Measurements from ENCODE around the gene C16orf54.
A peak's percentile ranks its signal among the peaks of the same experiment; 100 is the strongest.
"Not testable (repeated sequence)": the region's sequence is repeated elsewhere in the genome, so short reads cannot be mapped to it uniquely, and the experiment has no call there.

Gene C16orf54, protein sequence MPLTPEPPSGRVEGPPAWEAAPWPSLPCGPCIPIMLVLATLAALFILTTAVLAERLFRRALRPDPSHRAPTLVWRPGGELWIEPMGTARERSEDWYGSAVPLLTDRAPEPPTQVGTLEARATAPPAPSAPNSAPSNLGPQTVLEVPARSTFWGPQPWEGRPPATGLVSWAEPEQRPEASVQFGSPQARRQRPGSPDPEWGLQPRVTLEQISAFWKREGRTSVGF

GRCh38 chr16:29745853-29746345, at the start of gene C16orf54:
TSS of gene C16orf54 (minus strand) at chr16:29745990. CDS start at chr16:29744951, 1,039 bp downstream.
- peak; percentile 95 for DNase-seq

GRCh38 chr16:29794231-29794710, 48.5 kb upstream of the C16orf54 start:
- DNase-seq, result no peak

DNA sequence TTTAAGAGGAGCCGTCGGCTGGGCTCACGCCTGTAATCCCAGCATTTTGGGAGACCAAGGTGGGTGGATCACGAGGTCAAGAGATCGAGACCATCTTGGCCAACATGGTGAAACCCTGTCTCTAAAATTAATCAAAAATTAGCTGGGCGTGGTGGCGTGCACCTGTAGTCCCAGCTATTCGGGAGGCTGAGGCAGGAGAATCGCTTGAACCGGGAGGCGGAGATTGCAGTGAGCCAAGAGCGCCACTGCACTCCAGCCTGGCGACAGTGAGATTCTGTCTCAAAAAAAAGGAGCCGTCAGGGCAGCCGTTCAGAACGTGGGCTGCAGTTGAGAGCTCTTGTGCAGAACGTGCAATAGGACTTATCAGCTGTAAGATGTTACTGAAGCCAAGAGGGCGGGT, 47.4 kb upstream of the C16orf54 start:
- not testable (repeated sequence) for DNase-seq

DNA sequence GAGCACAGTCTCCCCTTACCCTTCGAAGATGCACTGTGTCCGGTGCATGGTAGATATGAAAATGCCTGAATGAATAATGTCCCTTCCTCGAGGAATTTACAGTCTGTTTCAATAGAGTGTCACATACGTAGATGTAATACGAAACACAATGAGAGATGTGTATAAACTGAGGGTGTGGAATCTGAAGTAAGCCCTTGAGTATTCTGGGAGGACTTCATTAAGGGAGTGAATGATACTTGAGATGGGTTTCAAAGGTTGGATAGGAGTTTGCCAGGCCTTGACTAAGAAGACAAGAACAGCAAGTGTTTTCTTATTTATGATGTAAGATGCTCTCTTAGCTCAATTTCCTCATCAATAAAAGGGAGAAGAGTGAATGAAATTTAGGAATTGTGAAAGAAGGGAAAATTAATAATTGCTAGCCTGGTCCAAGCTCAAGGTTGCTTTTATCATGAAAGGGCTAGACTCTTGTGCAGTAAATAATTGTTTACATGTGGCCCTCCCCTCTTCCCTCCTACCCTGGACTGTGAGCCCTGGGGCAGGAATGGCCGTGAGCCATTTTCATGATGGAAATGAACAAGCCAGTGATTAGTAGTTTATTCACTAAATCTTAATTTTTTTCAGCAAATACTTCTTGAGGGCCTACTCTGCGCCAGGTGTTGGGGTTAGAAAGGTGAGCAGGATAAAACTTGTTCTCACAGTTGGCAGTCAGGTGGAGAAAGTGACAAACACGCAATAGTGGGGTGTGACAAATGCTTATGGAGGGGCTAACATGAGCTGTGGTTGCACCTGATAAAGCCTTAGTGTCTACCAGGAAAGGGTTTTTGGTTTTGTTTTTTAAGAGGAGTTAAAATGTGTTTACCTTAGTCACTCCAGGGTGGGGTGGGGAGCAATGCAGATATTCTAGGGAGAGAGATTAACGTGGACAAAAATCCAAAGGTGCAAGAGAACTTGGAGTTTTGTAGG, 46.3 kb upstream of the C16orf54 start:
- no peak for DNase-seq

DNA sequence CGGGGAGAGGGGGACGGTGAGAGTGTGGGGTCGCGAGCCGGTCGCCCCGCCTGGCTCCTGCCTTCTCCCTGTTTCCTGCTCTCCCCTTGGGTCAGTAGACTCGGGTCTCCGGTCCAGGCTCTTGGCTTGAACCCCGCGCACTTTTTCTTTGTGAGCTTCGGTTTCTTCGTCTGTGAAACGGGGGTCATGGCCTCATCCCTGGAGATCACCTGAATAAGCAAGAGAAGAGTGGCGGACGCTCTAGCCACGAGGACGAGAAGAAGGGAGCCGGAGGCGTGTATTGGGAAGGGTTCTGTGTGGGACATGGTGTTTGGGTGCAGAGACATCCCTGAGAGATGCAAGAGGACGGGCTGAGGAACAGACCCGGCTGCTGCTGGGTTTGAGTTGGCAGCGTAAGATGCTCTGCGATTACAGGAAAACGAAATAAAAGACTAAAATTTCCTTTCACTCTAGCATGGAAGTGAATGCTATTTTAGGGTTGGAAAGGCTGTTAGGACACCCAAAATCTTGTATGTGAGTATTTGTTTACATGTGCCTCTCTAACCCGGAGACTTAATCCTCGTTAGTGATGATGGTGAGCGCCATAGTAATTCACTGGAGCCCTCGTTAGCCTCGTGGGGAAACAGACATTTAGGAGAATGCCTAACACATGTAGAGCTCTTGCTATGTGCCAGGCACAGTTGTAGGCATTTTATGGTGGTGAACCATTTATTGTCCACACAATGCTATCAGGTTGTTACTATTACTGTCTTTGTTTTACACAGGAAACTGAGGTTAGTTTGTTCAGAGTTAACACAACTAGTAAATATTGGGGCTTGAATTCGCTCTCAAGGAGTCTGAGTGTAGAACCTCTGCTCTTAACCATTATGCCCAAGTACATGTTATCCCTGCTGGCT, 45.4 kb upstream of the C16orf54 start:
- no peak for DNase-seq

GRCh38 chr16:29790183-29790948, 44.6 kb upstream of the C16orf54 start, which contains the start of gene KIF22:
TSS of gene KIF22 (plus strand) at chr16:29790751. CDS start at chr16:29790760, 9 bp downstream.
- DNase-seq, result peak; percentile 100

- no peak for DNase-seq
Observed at GRCh38 chr16:29789775-29790182, 44.0 kb upstream of the C16orf54 start.

DNA sequence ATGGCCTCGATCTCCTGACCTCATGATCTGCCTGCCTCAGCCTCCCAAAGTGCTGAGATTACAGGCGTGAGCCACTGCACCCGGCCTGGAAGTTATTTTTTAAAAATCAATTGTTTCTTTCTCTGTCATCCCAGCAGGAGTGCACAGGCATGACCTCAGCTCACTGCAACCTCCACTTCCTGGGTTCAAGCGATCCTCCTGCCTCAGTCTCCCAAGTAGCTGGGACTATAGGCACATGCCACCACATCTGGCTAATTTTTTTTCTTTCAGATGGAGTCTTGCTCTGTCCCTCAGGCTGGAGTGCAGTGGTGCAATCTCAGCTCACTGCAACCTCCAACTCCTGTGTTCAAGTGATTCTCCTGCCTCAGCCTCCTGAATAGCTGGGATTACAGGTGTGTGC, 41.4 kb upstream of the C16orf54 start:
- DNase-seq, result not testable (repeated sequence)

DNA sequence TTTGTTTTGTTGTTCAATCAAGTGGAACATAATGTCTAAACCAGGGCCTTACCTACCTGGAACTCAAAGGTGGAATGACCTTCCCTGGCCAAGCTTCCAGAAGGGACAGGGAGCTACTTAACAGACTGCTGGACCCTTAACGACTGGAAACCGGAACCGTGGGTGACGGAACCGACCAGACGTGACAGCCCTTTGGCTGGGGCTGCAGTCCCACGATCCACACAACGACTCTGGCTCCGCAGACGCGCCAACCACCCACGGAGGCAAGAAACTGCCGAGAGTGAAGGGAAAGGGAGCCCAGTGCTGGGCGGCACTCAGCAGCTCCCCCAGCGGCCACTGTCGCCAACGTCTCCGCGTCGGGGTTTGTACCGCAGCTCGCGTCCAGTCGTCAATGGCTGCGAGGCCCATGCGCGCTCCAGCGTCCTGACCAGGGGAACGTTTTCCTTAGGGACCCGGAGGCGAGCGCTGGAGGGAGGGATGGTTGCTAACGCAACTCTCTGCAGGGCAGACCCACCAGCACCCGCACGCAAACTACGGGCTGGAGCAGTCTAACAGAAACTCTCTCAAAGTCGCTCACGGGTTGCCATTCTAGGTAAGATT, 39.2 kb upstream of the C16orf54 start:
- DNase-seq, result peak; percentile 80

DNA sequence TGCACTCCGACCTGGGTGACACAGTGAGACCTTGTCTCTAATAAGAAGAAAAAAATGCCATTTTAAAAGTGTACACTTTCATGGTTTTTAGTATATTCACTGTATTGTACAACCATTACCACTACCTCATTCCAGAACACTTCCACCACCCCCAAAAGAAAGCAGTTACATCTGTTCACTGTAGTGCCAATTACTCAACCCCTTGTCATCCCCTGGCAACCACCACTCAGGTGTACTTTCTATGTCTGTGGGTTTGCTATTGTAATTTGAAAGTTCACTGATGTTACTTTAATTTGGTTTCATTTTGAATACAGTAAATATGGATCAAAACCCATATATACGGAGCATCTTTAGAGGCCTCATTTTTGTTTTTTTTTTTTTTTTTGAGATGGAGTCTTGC, 38.4 kb upstream of the C16orf54 start:
- DNase-seq, result peak; percentile 46

- DNase-seq, result not testable (repeated sequence)
Observed at GRCh38 chr16:29783094-29783953, 37.5 kb upstream of the C16orf54 start.

DNA sequence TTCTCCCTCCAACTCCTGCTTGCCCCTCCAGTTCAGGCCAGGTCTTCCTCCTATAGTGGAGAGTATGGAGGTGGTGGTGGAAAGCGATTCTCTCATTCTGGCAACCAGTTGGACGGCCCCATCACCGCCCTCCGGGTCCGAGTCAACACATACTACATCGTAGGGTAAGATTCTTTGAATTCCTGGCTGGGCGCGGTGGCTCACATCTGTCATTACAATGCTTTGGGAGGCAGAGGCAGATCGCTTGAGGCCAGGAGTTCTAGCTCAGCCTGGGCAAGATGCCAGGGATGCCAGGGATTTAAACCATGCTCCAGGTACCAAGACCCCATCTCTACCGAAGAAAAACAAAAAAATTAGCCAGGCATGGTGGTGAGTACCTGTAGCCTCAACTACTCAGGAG, 33.7 kb upstream of the C16orf54 start:
- DNase-seq, result no peak

DNA sequence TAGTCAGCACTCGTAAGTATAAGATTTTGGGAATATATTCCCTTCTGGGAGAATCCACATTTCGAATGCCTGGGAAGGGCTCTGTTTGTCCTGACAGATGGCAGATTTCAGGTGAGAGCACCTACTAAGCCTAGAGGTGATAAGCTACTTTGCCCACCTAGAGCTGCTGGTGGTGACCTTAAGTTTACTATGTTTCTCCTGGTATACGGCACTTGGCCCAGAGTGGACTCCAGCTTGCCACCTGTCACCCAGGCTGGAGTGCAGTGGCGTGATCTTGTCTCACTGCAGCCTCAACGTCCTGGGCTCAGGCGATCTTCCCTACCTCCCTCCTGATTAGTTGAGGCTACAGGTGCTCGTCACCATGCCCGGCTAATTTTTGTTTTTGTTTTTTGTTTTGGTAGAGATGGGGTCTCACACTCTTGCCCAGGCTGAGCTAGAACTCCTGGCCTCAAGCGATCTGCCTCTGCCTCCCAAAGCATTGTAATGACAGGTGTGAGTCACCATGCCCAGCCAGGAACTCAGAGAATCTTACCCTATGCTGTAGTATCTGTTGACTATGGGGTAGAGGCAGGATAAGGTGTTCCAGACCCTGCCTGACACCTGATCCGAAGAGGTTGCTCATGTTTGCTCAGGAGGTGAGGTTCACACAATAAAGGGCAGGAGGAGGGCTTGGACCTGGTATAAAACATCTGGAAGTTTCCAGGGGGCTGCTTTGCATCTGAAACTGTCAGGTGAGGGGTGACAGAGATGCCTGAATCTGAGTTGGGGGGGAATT, 32.0 kb upstream of the C16orf54 start, which contains the start of gene ZG16:
TSS of gene ZG16 (plus strand) at position 681 of the 775 bp plus-strand sequence. CDS start 1,011 bp downstream, outside the sequence.
- no peak for DNase-seq

DNA sequence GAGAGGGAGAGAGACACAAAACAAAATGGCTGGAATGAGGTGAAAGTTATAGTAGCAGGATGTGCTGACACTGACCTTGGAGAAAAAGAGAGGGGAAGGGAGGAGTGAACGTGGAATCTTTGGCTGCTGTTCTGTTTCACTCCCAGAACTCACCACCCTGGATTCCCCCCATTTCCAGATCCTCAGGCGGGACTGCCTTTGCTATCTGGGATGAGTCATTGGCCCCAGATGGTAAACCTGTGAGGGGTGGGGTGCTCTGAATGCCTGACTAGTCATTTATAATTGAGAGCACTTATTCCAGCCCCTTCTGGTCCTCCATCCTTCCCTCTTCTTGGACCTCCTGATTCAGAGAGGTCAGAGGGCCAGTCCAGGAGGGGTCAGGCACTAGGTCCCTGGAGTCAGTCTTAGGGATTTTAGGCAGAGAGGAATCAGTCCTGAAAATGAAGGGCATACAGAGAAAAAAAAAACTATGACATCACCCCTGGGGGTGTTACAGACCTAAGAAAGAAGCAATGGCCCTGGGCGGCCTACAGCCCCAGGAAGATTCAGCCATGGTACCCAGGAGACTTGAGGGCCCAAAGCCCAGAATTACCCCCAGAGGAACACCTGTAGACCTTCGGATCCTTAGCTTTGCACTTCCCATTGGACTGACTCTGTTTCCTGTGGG, 30.1 kb upstream of the C16orf54 start:
- no peak for DNase-seq

- no peak for DNase-seq
Observed at GRCh38 chr16:29774730-29775129, 28.9 kb upstream of the C16orf54 start.

- not testable (repeated sequence) for DNase-seq
Observed at GRCh38 chr16:29772330-29772729, 26.5 kb upstream of the C16orf54 start.

GRCh38 chr16:29770250-29770929, 24.6 kb upstream of the C16orf54 start:
- DNase-seq, result no peak

GRCh38 chr16:29769507-29769906, 23.7 kb upstream of the C16orf54 start:
- DNase-seq, result no peak
